H1 (cell line): ENCODE data around the gene NDST3. TPM values are rescaled to one million over a fixed set of nuclear protein-coding genes. Genes with fewer than 3 reads are reported as not detected.

Experiments used
- CHD1 ChIP-seq: IDR thresholded peaks from 2 replicates; pipeline ENCODE4 v1.6.1; 2012; ENCODE audit warnings: low read depth, low read length, improper control_type of control experiment
- CHD2 ChIP-seq: IDR thresholded peaks from 2 replicates; pipeline ENCODE4 v1.6.1; 2012; ENCODE audit warnings: low read length, improper control_type of control experiment
- CHD7 ChIP-seq: fragments of 300-600 bp; sonication (generic); IDR thresholded peaks from 2 replicates; pipeline ENCODE4 v1.7.1; 2012; ENCODE audit warnings: low read length, moderate library complexity, mild to moderate bottlenecking, inconsistent platforms; ENCODE audit not compliant: insufficient replicate concordance
- GABPA ChIP-seq: IDR thresholded peaks from 2 replicates; pipeline ENCODE4 v1.6.1; 2011; ENCODE audit warnings: mild to moderate bottlenecking, low read length, moderate library complexity, borderline replicate concordance; ENCODE audit not compliant: insufficient read depth
- JUN ChIP-seq: IDR thresholded peaks from 2 replicates; pipeline ENCODE4 v1.6.1; 2011; ENCODE audit warnings: low read depth, mild to moderate bottlenecking, improper control_type of control experiment, low read length
- NANOG ChIP-seq: IDR thresholded peaks from 2 replicates; pipeline ENCODE4 v1.6.1; 2011; ENCODE audit warnings: low read length, low read depth, mild to moderate bottlenecking, inconsistent platforms; ENCODE audit not compliant: insufficient read depth, poor library complexity, severe bottlenecking
- NRF1 ChIP-seq: IDR thresholded peaks from 2 replicates; pipeline ENCODE4 v1.6.1; 2011; ENCODE audit warnings: mild to moderate bottlenecking, low read depth, low read length, improper control_type of control experiment
- PHF8 ChIP-seq: fragments of 200-600 bp; sonication (generic); conservative IDR thresholded peaks from 2 replicates; pipeline ENCODE4 v1.7.1; 2012; ENCODE audit warnings: low read depth, mild to moderate bottlenecking, inconsistent platforms, low read length, moderate library complexity
- POLR2AphosphoS5 ChIP-seq: IDR thresholded peaks from 2 replicates; pipeline ENCODE4 v1.6.1; 2011; ENCODE audit warnings: low read depth, low read length
- SP4 ChIP-seq: IDR thresholded peaks from 2 replicates; pipeline ENCODE4 v1.6.1; 2012; ENCODE audit warnings: low read length, inconsistent platforms
- USF2 ChIP-seq: IDR thresholded peaks from 2 replicates; pipeline ENCODE4 v1.6.1; 2011; ENCODE audit warnings: low read length, improper control_type of control experiment
- polyA plus RNA-seq, 7 experiments: library from polyadenylated mRNA; depleted of rRNA in 3 of 7; stranded (reverse) in 5 of 7; unstranded in 2 of 7; fragments of >200 nt in 5 of 7; fragments of 200-250 nt in 2 of 7; gene quantifications; 1 replicate in 5 of 7; 2 replicates in 1 of 7; 4 replicates in 1 of 7; pipeline versions ENCODE4 v1.2.1 to v1.2.3, GENCODE V29; 2011 to 2013; ENCODE audit warnings: missing spikeins in 2 of 7, mixed read lengths in 2 of 7
- total RNA-seq: library from RNA; stranded (reverse); fragmentation: NEBNext Ultra II Directional; extraction: Animal tissue kit (Norgen Biotek cat#: 25700); gene quantifications from 2 replicates; pipeline ENCODE4 v1.2.1, GENCODE V29; 2021

Gene NDST3
- total and polyA plus RNA-seq, 2 of the 8 experiments (the other 6 are each of a cell fraction or from before 2014, with no cell fraction given), result 0.35 to 0.60 TPM

GRCh38 chr4:118259111-118259510 lies 224.8 kb downstream of the NDST3 start (continued):
- no peak for TF ChIP-seq CHD7
- no peak for TF ChIP-seq NRF1
- no peak for TF ChIP-seq GABPA
- no peak for TF ChIP-seq SP4
- no peak for TF ChIP-seq CHD1
- no peak for TF ChIP-seq JUN
- no peak for TF ChIP-seq PHF8
- TF ChIP-seq CHD2, result no peak
- no peak for TF ChIP-seq USF2
- TF ChIP-seq POLR2AphosphoS5, result no peak
- TF ChIP-seq NANOG, result no peak
